GM12875 (cell line): Measurements from ENCODE around the gene SORCS3.

Source experiments
- H3K4me3 ChIP-seq: one replicate; pipeline ENCODE4 v1.5.1; 2011; ENCODE audit warnings: low read depth, low read length, control low read depth
- TF ChIP-seq, protein P1 (sequence below): IDR thresholded peaks from 2 replicates; pipeline ENCODE4 v1.5.1; 2011; ENCODE audit warnings: low read depth, mild to moderate bottlenecking, control low read depth, inconsistent platforms, low read length, moderate library complexity, borderline replicate concordance; ENCODE audit not compliant: insufficient read depth

SORCS3 gene

DNA sequence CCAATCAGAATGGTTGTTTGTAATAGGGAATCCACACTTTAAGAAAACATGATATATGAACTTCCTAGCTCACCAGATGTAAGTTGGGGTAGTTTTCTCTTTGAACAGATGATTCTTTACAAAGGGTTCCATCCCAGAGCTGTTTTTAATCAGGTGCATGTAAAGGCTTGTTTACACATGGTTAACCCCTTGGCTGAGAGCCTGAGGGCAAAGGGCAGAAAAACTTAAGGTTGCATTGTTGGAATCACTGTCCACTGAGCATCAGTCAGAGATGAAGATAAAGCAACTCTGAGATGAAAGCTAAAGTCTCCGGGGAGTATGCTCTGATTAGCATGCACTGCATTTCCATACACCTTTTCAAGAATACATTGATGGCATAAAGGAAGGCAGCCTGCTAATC, 518.2 kb downstream of the SORCS3 start:
- TF ChIP-seq, protein P1, sequence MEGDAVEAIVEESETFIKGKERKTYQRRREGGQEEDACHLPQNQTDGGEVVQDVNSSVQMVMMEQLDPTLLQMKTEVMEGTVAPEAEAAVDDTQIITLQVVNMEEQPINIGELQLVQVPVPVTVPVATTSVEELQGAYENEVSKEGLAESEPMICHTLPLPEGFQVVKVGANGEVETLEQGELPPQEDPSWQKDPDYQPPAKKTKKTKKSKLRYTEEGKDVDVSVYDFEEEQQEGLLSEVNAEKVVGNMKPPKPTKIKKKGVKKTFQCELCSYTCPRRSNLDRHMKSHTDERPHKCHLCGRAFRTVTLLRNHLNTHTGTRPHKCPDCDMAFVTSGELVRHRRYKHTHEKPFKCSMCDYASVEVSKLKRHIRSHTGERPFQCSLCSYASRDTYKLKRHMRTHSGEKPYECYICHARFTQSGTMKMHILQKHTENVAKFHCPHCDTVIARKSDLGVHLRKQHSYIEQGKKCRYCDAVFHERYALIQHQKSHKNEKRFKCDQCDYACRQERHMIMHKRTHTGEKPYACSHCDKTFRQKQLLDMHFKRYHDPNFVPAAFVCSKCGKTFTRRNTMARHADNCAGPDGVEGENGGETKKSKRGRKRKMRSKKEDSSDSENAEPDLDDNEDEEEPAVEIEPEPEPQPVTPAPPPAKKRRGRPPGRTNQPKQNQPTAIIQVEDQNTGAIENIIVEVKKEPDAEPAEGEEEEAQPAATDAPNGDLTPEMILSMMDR = no peak
- H3K4me3 ChIP-seq = no peak overlapping the region

DNA sequence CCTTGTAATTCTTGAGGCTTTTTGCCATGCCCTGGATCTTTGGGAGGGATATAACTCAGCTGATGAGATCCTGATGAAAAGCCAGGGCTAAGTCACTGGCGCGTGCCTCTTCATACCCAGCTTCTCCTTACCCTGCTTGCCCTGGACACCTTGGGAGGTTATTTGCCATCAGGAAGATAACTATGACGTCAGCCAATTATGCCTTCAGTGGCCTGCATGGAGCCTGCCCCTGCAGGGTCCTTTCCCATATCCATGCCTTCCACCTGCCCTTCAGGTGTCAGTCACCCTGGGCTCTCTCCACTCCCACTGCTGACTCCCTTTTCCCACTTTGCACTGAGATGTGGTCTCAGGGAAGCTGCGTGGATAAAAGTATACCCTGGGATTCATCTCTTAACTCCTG, 520.1 kb downstream of the SORCS3 start:
- TF ChIP-seq, protein P1 = no peak
- H3K4me3 ChIP-seq = no peak overlapping the region

DNA sequence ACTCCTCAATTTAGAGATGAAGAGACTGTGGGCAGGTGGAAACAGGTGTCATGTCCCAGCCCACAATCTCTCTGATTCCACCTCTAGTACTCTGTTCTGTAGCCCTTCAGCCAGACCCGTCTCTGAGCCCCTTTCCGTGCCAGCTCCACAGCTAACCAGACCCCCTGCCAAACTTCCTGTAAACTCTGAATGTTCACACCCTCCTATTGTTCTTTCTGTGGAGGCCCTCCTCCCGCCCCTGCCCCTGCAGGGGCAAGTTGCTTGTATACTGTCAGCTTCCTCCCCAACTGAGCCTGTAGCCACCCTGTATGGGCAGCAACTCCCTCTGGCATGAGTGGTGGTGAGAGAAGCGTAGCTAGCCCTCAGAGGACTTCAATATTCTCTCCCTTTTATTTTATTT, 520.7 kb downstream of the SORCS3 start:
- TF ChIP-seq, protein P1 = no peak

DNA sequence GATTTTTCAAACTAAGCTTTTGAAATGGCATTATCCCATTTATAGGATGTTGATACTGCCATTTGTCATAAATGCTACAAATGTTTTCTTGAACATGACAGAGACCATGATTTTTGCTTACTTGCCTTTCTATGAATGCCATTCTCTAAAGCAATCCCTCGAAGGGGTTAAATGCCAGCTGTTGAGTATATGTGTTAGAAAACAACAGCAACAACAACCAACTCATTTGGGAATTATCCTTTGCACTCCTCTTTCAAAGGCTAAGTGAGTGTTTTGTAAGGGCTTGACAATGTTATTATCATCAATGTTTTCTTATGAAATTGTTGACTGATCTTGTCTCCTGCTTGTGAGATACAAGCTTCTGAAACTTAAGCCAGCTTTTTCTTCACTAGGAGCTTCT, 529.4 kb downstream of the SORCS3 start:
- TF ChIP-seq, protein P1 = no peak
- H3K4me3 ChIP-seq = no peak overlapping the region

More for the DNA sequence above, 520.7 kb downstream of the SORCS3 start:
- H3K4me3 ChIP-seq = no peak overlapping the region

DNA sequence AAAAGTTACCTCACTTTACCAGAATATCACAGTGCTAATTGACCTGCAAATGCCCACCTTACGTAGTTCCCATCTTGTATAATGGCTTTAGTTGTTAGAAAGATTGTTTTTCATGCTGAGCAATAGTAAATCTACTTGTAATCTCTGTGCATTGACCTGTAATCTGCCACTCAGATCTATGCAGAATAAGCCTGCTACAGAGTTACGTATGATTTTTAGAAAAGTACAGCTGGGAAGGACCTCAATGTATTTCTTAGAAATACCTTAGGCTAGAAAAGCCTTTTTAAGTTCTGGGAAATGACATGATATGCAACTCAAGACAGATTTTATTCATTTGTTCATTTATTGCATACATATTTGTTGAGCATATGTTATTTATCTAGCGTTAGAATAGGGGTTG, 530.9 kb downstream of the SORCS3 start:
- TF ChIP-seq, protein P1 = no peak
- no peak overlapping the region for H3K4me3 ChIP-seq

DNA sequence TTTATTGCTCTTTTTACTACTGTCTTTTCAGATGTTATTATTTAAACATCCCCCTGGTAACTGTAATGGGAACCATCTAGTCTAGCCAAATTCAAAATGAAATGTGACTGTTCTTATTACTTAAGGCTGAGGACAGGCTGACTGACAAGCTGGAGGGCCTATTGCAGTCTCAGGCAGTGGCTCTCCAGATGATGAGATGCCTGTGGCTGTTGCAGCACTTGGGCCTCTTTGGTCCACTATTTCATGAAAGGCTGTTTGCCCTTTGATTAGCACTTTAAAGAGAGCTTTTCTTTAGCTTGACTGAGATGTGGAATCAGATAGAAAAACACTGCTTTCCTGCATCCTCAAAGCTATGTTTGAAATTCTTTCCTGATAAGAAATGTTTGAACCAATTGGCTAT, 540.5 kb downstream of the SORCS3 start:
- TF ChIP-seq, protein P1 = no peak
- no peak overlapping the region for H3K4me3 ChIP-seq

DNA sequence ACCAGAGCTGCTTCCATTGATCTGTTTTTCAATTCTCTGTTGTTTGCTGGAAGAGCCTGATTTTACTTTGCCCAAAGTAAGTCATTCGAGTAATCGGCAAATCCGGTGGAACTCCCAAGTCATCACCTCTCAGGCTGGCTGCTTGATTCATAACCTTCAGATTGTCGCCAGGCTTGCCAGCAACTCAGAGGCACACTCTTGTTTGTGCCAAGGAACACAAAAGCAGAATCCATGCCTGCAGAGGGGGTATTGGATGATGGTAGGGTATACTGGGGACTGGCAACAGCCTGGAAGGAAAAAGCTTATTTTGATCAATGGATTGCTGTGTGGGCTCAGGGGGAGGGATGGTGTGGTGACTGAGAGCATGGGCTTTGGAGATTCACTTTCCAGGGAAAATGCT, 542.4 kb downstream of the SORCS3 start:
- TF ChIP-seq, protein P1 = no peak

More for the DNA sequence above, 542.4 kb downstream of the SORCS3 start:
- H3K4me3 ChIP-seq = no peak overlapping the region
